HG03521 (cell line): Measurements from ENCODE around the gene SLC39A11.

Experiments used
- ATAC-seq: cut with Tn5 transposase; IDR thresholded peaks from one replicate; pipeline ENCODE4 v1.9.1; 2021; ENCODE audit warnings: mild to moderate bottlenecking, moderate library complexity; ENCODE audit not compliant: unreplicated experiment

SLC39A11 gene

DNA sequence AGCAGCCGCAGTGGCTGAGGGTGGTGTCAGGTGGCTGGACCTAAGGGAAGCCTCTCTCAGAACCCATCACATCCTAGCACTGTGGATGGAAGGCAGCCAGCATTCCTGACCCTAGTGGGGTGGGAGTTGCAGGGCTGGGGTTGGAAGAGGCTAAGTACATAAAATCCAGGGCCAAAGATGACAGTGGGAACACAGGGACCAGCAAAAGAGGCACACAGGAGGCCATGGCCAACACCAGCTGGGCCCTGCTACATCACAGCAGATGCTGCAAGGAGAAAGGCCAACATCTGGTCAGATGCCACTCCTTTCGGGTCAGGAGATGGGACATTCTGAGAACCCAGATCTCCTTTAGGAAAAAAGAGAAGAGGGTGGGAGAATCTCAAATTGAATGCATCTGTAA, 415.4 kb downstream of the SLC39A11 start:
- ATAC-seq, result no peak

DNA sequence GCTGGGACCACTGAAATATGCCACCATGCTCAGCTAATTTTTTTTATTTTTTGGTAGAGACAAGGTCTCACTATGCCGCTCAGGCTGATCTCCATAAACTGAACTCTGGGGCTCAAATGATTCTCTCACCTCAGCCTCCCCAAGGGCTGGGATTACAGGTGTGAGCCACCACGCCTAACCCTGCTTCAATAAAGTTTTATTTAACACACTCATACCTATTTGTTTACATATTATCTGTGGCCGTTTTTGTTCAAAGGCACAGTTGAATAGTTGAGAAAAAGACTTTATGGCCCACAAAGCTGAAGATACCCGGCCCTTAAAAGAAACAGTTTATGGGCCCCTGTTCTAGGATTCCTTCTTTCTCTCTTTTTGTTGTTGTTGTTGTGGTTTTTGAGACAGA, 419.8 kb downstream of the SLC39A11 start:
- ATAC-seq, result no peak

DNA sequence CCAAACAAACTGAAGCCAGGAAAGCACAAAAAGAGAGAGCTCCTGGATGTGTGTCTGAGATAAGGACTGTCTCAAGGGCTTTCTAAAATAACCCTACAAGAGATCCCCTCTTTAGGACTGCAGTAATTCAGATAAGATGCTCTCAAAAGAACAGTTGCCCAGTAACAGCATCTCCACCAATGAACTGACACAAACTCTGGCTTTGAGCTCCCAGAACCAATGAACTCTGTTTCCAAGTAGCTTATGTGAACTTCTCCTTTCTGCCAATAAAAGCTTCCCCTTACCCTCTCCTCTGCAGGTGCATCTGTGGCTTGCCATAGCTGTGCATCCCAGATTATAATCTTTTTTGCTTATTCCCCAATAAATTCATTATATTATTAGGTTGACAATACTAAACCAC, 421.5 kb downstream of the SLC39A11 start:
- ATAC-seq, result no peak

DNA sequence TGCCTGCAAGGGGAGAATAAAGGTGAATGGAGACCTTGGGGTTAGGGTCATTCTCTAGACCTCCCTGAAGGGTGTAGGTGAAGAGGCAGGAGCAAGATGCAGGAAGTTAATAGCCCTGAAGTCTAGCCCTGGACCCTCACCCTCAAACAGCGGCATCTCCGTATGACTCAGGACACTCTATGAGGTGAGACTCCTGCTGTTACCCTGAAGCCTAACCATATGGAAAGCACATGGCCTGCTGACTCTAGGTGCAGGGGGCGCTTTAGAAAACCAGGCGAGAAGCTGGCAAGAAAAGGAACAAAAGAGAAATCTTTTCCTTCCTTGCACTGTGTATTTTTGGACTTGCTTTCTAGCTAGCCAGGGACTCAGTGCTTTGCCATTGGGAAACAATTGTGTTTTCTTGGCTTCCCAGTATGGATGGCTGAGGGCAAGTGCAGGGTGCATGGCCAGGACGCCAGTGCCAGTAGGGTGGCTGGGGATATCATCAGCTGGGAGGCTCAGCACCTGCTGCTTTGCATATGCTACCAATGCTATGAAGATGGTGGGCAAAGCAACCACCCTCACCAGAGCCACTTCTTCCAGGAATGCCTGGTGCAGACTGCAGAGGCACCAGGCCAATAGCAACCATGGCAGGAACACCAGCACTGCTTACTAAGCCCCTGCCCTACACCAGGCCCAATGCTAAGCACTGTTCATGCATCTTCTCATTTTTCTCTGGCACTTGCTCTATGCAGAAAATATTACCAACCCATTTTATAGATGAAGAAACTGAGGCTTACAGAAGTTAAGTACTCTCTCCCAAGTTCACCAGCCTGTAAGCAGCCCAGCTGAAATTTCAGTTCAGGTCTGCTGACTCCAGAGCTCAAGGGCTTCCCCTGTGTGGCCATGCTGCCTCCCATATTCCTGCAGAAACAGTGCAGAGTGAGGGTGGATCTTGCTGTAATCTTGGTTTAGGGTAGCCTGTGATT, 425.1 kb downstream of the SLC39A11 start:
- no peak for ATAC-seq

DNA sequence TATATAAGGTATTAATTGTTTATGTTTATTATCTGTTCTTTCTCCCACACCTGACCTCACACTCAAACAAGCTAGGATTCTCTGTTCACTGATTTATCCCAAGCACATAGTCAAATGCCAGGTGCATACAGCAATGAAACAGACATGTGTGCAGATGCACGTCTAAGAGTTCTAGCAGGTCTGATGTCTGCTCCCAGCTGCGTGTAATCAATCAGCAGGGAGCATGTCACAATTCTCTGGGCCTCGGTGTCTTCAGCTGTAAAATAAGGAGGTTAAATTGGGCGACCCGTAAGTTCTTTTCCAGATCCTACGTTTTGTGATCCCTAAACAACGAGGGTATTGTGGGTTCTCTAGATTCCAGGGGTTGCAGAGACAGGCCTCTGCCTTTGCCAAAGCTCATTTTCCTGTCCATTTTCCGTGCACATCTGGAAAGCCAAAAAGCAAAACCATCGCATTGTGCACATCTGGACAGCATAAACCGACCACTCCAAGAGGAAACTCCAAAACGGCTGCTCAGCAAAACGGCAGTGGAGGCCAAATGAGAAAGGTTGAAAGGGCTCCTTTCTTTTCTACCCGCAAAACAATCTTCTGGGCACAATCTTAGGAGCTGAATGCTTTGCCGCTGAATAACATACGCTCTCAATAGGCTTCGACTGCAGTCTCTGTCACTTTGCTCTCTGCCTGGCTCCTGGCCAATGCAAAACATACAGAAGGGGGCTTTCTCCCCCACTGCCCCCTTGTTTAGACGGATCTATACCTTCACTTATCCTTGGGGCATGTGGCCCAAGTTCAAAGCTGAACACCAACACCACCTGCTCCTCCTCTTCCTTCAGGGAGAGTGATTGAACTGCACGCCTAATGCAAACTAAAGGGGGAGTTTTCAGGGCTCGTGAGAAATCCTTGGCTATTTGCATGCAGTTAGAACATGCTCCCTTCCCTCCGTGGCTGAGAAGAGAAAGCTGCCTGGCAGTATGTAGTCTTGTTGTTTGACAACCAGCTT, 426.3 kb downstream of the SLC39A11 start:
- no peak for ATAC-seq

DNA sequence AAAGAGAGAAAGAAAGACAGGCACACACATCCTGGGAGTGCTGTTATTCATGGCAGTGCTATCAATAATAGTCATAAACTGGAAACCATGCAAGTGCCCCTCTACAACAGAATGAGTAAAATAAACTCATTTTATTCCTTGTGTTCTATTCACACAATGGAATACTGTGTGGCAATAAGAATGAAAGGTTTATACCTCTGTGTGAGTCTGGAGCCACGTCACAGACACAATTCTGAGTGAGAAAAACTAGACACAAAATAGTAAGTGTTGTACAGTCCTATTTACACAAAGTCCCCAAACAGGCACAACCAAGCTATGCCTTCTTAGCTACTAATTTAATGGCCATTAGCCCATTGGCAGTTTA, 429.7 kb downstream of the SLC39A11 start:
- no peak for ATAC-seq

DNA sequence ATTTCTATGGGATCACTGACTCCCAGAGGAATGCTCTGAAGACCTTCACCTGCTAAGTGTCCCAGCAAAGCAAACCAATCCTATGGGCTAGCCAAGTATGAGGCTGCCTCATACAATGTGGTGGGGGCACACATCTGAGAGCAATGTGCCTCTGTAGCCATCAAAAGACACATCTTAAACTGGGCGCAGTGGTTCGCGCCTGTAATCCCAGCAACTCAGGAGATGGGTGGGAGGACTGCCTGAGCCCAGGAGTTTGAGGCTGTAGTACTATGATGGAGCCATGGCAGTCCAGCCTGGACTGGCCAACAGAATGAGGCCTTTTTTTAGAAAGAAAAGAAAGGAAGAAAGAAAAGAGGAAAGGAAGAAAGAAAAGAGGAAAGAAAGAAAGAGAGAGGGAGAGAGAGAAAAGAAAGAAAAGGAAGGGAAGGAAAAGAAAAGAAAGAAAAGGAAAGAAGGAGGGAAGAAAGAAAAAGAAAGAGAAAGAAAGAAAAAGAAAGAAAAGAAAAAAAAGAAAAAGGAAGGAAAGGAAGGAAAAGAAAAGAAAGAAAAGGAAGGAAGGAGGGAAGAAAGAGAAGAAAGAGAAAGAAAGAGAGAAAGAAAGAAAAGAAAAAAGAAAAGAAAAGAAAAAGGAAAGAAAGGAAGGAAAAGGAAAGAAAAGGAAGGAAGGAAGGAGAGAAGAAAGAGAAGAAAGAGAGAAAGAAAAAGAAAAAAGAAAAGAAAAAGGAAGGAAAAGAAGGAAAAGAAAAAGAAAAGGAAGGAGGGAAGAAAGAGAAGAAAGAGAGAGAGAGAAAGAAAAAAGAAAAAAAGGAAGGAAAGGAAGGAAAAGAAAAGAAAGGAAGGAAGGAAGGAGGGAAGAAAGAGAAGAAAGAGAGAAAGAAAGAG, 430.3 kb downstream of the SLC39A11 start:
- ATAC-seq, result no peak

DNA sequence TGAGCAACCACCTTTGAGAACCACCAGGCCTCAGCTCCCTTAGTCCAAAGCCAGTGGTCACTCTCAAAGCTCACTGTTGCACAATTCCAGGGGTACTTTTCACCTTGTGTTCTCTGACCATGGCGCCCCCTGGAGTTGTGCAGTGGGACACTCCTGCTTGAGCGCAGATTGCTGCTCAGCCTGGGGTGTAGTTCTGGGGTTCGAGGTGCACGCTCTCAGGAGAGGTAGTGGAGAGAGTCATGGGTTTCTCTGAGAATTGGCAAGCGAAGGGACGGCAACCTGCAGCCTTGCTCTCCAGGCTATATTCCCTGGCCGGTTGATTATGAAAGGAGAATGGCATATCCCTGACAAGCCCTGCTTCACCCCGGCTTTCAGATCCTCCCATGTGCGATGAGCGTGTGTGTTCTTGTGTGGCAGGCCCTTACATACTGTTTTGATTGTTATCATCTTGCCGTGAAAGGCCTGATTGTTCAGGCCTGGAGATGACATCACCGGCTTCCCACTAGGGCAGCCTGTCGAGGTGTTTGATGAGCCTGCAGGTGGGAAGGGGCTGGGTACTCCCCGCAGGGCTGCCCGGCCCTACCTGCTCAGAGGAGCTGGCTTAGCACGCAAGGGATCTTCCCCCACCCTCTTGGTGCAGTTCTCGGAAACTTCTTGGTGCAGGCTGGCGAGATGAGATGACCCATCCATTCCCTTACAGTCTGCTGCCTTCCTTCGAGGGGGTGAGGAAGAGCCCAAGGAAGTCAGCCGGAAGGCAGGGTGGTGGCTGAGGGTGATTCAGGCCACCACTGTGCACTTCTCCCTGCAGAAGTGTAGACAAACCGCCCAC, 431.2 kb downstream of the SLC39A11 start:
- no peak for ATAC-seq

DNA sequence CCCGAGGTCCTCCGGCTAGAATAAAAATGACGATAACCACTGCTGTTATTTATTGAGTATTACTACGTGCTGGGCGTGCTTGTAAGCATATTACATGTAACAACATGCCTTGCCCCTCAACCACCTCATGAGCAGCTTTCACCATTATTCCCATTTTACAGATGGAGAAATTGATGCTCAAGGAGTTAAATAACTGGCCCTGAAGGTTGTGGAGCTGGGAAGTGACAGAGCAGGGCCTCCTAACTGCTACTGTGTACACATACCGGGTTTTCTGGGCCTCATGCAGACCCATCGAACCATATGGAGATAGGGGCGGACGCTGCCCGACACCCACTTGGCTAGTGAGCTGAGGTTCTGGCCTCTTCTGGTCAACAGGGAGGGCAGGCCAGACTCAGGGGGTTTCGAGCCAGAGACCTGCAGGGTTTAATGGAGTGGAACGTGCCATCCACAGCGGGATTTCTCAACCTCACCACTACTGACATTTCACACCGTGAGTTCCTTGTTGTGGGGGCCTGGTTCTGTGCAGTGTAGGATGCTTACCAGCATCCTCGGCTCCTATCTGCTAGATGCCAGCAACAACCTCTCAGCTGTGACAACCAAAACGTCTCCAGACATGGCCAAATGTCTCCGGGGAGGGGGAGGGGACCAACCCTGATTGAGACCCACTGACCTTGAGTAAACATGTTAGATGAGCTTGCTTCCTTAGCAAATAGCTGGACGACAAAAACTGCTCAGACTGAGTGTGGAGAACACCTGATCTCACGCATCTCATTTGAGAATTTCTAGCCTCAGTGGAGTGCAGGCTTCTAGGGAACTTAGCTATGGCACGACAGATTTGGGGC, 432.0 kb downstream of the SLC39A11 start:
- no peak for ATAC-seq

DNA sequence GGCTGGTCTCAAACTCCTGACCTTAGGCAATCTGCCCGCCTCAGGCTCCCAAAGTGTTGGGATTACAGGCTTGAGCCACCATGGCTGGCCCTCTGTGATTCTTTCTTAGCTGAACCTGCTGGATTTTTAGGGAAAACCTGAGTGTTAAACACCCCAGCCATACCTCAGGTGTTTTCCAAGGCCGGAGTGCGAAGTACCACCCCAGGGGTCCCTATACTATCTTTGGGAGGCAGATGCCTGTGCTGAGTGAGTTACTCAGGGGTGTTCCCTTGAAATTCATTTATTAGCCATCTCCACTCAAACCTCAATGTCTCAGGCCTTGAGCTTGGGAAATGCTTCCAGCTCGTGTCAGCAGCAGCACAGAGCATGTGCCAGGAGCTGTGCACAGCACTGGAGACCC, 432.7 kb downstream of the SLC39A11 start:
- no peak for ATAC-seq

DNA sequence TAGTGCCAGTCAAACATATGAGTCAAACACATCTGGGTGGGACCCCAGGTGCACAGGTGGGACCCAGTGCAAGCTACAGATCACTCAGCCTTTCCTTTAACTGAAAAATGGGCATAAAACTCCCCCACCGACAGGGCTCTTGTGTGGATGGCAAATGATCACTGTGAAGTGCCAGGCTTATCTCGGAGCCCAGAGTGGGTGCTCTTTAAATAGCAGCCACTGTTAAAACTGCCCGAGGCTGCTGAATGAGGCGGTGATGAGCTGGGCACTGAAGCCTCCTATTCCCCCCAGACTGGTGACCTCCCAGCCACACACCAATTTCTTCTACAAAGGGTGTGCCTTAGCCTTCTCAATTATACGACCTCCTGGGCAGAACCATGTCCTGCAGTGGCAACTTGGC, 433.8 kb downstream of the SLC39A11 start:
- ATAC-seq, result no peak

DNA sequence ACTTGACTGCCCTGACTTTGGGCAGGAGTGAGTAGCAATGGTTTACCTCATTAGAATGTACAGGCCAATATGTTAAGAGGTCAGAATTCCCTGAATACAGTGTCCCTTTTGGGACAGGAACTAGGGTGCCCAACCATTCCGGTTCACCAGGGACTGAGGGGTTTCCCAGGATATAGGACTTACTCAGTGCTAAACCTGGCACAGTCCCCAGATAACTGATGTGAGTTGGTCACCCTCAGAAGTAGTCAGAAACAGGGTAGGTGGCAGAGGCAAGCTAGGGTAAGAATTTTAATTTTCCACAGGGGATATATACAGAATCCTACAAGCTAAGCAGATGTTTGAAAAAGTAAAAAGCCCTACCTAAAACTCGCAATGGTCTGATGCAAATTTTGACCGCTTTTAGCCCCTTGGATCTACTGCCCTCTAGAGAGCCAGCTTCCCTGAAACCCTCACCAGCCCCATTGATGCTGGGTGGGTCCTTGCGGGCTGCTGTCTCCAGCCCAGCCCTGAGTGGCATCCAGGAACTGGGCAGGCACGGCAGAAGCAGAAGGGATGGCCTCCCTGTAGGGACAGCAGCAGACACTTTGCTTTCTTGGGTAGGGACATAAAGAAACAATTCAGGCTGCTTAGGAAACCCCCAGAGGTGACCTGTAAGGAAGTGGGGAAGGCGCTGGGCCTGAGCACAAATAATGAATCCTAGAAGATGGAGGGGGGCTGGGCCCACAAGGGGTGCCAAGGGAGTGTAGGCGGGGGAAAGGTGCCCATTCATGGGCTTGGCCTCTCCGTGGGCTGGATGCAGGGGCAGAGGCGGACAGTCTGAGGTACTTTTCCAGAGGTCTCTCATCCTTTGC, 434.8 kb downstream of the SLC39A11 start:
- ATAC-seq, result no peak

DNA sequence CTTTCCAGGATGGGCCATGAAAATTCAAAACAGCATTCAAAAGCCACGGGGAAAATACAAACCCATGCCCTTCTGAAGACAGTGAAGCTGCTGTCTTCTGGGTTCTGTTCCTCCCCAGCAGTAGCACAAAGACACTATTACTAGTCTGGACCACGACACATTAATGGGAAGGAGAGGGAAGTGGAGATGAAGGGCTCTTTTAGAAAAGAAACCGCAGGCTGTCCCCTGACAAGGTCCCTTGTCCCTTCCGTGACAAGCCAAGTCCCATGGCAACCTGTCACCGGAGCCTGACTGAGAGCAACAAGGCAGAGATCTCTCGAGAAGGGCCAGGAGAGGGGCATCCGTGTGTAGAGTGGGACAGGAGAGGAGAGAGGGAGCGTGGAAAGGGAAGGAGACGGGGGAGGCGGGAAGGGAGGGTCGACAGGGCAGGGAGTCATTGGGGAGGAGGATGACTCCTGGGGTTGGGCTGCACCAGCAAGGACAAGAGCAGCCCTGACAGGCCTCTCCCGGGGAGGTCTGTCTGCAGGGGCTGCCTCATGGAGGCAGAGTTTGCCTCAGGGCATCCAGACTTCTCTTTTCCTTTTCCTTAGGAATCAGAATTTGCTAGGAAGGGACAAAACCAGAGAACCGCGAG, 436.2 kb downstream of the SLC39A11 start:
- no peak for ATAC-seq

DNA sequence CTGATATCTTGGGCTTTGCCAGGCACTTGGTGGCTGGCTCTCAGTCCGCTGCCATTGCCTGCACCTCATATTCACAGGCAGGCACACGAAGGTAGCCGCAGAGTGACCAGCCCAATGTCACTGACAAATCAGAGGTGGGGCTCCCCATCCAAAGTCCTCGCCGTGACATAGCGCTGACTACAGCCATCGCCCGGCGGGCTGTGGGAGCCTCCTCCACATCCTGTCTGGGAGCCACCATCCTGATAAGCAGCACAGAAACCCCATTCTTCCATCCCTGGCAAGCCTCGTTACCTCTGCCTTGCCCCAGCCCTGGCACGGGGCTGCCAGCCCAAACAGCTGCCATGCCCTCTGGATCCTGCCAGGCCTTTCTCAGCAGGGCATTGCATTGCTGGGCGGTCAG, 437.8 kb downstream of the SLC39A11 start:
- ATAC-seq, result no peak

DNA sequence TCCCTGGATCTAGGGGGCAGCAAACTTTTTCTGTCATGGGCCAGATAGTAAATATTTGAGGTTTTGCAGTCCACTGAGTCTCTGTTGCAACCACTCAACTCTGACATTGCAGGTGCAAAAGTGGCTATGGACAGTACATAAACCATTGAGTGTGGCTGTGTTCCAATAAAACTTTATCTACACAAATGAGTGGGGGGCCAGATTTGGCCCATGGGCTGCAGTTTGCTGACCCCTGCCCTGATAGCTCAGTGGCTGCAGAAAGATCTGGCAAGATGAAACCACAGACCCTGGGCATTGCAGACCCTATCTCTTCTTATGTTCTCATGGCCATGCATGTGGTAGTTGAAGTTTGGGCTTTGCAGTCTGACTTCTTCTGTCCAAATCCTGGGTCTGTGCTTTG, 440.5 kb downstream of the SLC39A11 start:
- ATAC-seq, result no peak

DNA sequence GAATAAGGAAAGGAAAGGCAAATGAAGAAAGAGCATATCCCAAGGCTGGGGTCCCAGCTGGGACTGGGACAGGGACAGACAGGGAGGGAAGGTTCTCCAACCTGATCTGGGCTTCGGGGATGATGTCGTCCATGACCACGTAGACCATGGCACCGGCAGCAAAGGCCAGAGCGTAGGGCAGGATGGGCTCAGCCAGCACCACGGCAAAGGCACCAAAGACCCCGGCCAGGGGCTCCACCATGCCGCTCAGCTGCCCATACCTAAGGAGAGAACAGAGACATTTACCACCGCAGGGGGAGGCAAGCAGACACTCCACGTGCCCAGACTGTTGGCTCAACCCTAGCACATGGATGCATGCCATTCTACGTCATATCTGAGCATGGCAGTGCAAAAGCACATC, 443.8 kb downstream of the SLC39A11 start:
- ATAC-seq, result no peak

DNA sequence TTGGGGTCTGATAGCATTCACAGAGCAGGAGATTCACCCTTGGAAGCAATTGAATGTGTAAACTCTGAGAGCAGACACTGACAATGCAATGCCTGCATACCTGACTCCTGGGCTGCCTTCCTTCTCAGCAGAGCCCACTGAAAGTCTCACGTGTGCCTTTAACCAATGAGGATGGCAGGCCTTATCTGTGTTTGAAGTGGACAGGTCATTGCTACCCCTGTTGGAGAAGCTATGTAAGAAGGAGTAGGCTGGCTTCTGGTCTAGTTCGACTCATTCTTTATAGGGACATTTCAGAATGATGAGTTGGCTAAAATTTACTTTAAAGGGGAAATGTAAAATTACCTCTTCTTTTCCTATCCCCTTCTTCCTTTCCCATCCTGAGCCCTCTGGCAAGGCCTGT, 446.3 kb downstream of the SLC39A11 start:
- no peak for ATAC-seq

DNA sequence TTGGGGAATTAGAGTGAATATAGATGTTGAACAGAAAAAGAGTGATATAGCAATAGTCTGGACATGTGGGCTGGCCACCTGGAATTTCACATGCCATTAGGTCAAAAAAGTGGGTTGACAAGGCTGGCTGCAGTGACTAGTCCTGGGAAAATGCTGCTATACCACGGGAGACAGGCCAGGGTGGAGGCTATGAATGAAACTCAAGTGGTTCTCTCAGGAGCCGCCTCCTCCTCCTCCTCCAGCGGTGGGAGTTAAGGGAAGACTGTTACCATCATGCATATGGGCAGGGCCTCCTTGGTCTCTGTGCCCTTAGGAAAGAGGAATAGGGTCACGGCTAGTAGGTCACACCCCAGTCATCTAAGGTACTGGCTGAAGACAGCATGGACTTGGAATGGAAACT, 448.0 kb downstream of the SLC39A11 start:
- ATAC-seq, result no peak
